NCI-H187 (cell line): ENCODE results near the gene PRKCE.

Experiments used
- DNase-seq, 2 experiments: peaks; one replicate each; lab custom pipeline; 2025; lab: John Stamatoyannopoulos, UW

Gene PRKCE

DNA sequence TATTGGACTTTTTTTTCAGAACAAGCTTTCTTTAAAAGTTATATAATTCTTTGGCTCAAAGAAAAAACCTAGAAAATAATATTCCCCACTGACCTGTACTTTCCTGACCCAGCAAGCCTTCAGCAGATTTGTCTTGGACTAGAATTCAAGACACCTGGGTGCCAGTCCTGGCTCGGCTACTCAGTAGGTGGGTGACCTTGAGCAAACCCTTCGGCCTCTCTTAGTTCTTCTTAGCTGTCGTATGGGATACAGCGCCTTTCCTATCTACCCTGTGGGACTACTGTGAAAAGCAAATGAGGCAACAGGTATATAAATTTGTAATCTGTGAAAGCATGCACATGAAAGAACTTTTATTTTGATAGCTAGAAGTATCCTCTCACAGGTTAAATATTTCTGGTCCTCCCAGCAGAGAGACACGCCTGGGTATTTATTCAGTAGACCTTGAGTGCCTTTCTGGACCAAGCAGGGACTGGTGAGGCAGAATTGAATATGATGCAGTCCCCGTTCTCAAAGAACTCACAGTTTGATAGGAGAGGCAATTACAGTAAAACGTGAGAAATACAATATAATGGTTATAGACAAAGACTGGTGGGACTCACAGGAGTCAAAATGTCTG, 576.3 kb downstream of the PRKCE start:
- no peak for DNase-seq

DNA sequence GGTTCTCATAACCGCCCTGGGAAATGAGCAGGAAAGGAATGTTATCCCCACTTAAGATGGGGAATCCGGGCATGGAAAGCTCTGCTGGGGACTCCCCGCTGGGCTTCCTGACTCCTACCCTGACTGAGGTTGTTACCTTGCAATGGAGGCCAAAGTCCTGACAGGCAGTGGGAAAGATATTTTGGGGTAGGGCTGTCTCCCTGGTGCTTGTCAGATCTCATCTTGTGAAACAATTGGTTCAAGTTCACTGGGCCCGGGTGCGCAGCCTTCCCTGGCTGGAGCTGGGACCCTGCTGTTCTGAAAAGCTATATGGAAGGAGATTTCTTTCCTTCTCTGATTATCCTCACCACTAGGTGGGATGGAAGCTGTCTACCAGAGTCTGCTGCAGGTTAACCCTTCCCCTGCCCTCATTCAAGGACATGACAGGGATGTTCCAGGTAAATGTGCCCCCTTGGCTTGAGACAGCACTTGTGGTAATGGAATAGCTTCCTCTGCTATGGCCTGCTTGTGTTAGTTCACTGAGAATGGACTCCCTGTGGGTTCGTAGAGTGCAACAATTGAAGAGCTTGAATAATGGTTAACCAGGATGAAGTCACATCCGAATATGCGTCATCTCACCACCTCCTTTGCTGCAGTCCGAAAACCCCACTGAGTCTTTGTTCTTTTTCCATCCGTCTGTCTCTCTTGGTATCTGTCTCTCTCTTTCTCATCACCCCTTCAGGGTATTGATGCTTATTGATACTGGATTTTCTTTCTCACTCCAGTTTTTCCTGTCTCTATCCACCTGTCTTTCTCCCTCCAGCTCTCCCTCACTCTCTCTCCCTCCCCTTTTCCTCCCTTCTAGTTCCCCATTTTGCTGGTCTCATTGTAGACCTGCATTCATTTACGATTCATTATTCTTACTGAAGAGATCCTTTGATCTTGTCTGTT, 577.9 kb downstream of the PRKCE start:
- DNase-seq = no peak

DNA sequence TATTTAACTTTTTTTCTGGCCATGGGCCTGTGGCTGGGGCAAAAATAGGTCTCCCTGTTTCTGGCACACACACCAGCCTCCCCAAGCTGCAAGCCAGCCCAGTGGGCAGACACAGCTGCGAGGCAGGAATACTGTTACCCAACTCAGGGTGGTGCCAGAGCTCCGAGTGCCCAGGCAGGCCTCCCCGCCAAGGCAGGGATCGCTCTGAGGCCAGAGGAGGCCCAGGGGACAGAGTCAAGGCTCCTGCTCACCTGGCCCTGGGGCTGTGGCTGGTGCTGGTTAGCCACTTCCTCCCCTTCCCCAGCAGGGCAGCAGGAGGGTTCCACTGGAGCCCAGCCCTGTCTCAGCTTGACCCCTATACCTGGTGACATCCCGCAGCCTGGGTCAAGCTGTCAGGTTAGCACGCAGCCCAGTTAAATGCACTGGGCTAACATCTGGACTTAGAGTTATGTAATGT, 578.7 kb downstream of the PRKCE start:
- DNase-seq = no peak

DNA sequence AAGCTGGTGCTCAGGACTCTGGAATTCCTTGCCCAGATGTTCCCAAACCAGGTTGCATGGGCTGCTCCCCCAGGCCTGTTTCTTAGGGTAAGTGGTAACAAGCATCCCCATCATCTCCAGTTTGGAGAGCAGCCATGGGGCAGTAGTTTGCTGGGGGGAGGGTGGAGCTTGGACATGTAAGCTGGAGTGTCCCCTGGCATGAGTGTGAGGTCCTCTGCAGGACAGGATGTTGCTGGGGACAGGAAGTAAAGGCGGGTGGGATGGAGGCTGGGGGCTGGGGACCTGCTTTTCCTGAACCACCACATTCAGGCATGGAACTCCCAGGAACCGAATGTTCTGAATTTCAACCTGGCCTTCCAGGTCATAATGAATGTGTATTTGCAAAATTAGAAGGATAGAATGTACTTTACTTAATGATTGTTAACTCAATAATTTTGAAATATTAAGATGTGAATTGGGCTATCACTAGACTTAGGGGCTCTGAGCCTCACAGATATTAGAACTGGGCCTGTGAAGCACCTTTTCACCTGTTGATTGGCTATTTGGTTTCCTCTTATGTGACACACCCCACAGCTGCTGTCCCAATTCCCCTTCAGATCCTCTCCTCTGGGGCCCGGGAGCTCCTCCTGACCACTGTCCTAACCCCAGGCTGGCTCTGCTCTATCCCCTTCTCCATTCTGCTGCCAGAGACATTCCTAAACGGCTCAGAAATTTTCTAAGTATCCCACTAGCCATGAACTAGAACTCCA, 579.4 kb downstream of the PRKCE start:
- DNase-seq = no peak

DNA sequence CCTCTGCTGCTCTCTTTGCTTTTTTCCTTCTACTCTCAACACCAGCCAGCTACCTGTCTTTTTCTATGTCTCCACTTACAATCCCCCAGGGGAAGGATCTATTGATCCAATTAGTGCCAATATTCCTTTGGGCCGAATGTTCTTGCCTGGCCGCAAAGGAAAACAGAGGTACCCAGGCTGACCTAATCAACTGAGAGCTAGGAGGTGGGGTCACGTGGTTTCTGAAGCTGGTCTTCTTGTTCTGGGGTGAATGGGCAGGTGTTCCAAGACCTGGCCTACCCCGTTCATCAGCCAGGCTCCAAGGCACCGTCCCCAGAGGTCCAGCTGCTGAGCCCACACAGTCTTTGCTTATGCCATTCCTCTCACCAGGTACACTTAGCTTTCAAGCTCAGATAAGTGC, 580.2 kb downstream of the PRKCE start:
- DNase-seq = no peak

DNA sequence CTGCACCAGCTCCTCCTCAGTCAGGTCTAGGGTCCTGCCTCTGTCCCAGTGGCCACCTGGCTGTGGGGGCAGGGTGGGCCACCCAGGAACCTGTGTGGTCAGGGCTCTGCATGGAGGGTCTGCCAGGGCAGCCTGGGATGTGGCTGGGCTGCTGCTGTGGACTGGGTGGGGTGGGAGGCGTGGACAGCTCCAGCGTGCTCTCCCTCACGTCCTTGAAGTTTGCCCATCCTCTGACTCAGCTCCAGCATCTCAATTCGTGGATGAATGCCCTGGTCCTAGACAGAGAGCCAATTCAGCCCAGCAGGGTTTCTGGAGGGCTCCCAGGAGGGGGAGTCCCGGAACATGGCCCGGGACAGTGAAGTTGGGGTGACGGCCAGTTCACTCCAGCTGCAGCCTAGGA, 581.4 kb downstream of the PRKCE start:
- DNase-seq = no peak

DNA sequence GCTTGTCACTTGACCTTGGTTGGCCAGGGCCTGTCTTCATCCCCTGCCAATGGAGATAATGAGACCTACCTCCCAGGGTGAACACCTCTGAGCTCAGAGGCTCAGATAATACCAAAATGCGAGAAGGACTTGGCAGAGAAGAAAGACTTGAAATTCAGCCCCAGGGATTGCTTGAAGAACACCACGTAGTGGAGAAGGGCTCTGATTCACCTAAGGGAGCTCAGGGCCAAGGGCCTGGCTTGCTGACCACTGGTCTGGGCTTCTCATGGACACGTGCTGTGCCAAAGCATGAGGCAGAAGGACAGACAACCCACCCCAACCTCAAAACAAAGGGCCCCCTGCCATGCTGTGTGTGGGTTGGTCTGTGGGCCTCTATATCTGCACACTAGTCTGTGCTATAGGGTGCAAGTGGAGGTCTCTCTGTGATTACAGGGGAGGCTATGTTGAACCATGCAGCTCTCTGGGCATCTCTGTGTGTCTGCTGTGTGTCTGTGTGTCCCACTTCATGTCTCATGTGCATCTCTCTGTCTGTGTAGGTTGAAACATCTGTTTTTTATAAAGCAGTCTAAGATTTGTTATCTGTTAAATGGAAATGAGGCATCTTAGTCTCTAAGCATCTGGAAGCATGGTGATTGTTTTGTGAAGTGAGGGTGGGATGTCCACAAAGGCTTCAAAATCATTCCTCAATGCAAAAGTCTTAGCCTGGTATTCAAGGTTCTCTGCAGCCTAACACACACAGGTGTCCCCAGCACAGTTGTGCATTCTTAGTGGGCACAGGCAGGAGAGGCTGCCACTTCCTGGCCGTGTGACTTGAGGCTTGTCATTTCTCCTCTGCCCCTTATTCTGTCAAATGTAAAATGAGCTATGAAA, 584.8 kb downstream of the PRKCE start:
- no peak for DNase-seq

DNA sequence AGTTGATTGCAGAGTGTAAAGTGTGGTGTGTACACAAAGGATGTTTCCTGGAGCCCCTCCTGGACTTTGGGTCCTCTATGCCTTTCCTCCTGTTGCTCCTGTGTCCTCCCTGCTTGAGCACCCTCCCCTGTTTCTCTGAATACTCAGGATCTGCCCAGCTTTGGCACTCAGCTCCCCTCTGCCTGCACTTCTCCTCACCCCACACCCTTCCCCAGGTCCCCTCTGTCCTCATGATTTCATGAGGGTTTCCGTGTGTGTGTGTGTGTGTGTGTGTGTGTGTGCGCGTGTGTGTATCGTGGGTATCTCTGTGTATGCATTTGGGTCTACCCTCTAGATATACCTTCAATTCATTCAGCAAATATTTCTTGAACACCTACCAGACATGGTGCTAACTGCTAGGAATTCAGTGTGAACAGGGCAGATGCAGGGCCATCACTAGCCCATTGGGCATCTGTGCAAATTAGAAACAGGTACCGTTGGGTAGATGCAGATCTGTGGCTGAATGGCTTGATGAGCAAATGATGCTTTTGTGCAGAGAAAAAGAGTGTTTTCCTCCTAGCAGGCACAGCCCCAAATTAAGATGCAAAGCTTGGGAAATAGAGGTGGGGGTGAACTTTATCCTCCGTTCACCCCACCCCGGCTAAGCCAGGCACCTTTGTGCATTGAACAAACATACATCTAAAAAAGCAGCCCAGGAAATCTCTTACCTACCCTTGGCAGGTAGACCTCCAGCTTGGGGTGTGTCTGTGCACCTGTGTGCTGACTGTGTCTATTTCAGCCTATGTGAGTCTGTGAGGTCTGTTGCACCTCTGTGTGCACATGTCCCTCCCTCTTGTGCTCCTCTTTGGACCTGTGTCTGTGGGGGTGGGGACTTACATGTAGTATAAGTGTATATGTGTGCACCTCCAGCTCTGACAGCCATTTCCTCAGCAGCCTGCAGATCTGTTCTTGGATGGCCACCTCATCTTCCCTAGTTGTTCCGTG, 585.7 kb downstream of the PRKCE start:
- no peak for DNase-seq
